ENCODE data around the gene XIAP. TPM values are rescaled to one million over a fixed set of nuclear protein-coding genes. Genes with fewer than 3 reads are reported as not detected.

The XIAP gene
- total and polyA plus RNA-seq, 2 experiments from 2014 or later, result 12.8 to 25.5 TPM

DNA sequence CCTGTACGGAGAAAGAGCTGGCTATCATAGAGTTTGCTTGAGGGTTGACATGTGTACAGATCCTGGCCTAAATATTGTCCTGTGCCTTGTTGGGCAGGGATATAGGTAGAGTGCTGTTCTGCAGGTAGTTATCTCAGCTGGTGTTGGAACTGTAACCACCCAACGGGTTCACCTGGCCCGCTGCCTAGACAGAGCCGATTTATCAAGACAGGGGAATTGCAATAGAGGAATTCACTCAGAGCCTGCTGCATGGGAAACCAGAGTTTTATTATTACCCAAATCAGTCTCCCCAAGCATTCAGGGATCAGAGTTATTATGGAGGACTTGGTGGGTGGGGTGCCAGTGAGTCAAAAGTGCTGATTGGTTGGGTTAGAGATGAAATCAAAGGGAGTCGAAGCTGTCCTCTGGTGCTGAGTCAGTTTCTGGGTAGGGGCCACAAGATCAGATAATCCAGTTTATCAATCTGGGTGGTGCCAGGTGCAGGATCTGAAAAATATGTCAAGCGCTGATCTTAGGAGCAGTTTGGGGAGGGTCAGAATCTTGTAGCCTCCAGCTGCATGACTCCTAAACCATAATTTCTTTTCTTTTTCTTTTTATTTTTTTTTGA is 42.5 kb upstream of the XIAP start (continued):
- TF ChIP-seq, protein P1, sequence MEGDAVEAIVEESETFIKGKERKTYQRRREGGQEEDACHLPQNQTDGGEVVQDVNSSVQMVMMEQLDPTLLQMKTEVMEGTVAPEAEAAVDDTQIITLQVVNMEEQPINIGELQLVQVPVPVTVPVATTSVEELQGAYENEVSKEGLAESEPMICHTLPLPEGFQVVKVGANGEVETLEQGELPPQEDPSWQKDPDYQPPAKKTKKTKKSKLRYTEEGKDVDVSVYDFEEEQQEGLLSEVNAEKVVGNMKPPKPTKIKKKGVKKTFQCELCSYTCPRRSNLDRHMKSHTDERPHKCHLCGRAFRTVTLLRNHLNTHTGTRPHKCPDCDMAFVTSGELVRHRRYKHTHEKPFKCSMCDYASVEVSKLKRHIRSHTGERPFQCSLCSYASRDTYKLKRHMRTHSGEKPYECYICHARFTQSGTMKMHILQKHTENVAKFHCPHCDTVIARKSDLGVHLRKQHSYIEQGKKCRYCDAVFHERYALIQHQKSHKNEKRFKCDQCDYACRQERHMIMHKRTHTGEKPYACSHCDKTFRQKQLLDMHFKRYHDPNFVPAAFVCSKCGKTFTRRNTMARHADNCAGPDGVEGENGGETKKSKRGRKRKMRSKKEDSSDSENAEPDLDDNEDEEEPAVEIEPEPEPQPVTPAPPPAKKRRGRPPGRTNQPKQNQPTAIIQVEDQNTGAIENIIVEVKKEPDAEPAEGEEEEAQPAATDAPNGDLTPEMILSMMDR (conservative IDR thresholded peaks at IDR 0.05; ENCODE audit: low read depth in 2 of 2), result no peak
- no peak for TF ChIP-seq POLR2AphosphoS5 (IDR thresholded peaks at IDR 0.05; ENCODE audit: low read depth)

DNA sequence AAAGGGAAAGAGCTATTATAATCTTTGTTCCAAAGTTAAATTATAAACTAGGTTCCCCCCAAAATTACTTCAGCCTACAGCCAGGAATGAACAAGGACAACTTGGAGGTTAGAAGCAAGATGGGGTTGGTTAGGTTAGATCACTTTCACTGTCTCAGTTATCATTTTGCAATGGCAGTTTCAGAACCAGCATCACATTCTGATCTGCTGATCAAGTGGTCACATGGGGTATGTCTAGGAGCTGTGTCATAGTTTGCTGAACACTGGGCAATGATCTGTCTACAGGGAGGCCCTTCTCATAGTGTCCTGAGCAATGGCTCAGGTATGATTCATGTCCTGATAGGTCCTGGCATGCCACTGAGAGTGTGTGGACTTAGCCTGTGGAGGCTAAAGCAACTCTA is 41.6 kb upstream of the XIAP start:
- Histone ChIP-seq H3K4me1 (ENCODE audit: insufficient read depth) (no peaks in the 10 kb centered on the region), H3K27me3 (ENCODE audit: insufficient read depth) (no peaks in the 10 kb centered on the region), H3K27ac (ENCODE audit: low read depth) (no peak overlapping the region), H3K9me2 (ENCODE audit: insufficient read depth) (no peaks in the 10 kb centered on the region), H3K79me2 (replicated peaks; ENCODE audit: insufficient read depth) (no peaks in the 10 kb centered on the region), H3F3A (replicated peaks; ENCODE audit: low read depth) (no peaks in the 10 kb centered on the region), H3K4me3 (no peak overlapping the region), H3K4me2 (no peak overlapping the region), H2AFZ (no peak overlapping the region), H3K36me3 (ENCODE audit: insufficient read depth) (no peaks in the 10 kb centered on the region), H4K20me1 (replicated peaks; ENCODE audit: insufficient read depth) (no peaks in the 10 kb centered on the region)
- no peak overlapping the region for H3K4me3 Mint-ChIP-seq
- DNase-seq (ENCODE audit: low spot score) (no peak), ATAC-seq (no peak)
- H3K27me3 Mint-ChIP-seq (ENCODE audit: insufficient read depth, low read depth, poor library complexity), result peaks cover 6% of the 10 kb centered on the region
- H3K36me3 Mint-ChIP-seq (ENCODE audit: low read depth), result no peaks in the 10 kb centered on the region
- peaks cover 2% of the 10 kb centered on the region; the same call in 2 of the 3 replicates for H3K4me1 Mint-ChIP-seq
- peaks cover 2% of the 10 kb centered on the region; the same call in 1 of the 3 replicates for H3K9me3 Mint-ChIP-seq
- H3K27ac Mint-ChIP-seq, result no peak overlapping the region
- TF ChIP-seq POLR2AphosphoS5 (IDR thresholded peaks at IDR 0.05; ENCODE audit: low read depth), result no peak
- TF ChIP-seq NANOG (IDR thresholded peaks at IDR 0.05; ENCODE audit: borderline replicate concordance), result no peak
- no peak for TF ChIP-seq CREB1 (CRISPR knock-in tag; IDR thresholded peaks at IDR 0.05; ENCODE audit: low read depth)
- TF ChIP-seq EZH2phosphoT487 (IDR thresholded peaks at IDR 0.05; ENCODE audit: unreplicated experiment), result no peak
- TF ChIP-seq, protein P2, sequence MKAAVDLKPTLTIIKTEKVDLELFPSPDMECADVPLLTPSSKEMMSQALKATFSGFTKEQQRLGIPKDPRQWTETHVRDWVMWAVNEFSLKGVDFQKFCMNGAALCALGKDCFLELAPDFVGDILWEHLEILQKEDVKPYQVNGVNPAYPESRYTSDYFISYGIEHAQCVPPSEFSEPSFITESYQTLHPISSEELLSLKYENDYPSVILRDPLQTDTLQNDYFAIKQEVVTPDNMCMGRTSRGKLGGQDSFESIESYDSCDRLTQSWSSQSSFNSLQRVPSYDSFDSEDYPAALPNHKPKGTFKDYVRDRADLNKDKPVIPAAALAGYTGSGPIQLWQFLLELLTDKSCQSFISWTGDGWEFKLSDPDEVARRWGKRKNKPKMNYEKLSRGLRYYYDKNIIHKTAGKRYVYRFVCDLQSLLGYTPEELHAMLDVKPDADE (IDR thresholded peaks at IDR 0.05), result no peak
- TF ChIP-seq, protein P1 (conservative IDR thresholded peaks at IDR 0.05; ENCODE audit: low read depth in 2 of 2), result no peak
- TF ChIP-seq, protein P3, sequence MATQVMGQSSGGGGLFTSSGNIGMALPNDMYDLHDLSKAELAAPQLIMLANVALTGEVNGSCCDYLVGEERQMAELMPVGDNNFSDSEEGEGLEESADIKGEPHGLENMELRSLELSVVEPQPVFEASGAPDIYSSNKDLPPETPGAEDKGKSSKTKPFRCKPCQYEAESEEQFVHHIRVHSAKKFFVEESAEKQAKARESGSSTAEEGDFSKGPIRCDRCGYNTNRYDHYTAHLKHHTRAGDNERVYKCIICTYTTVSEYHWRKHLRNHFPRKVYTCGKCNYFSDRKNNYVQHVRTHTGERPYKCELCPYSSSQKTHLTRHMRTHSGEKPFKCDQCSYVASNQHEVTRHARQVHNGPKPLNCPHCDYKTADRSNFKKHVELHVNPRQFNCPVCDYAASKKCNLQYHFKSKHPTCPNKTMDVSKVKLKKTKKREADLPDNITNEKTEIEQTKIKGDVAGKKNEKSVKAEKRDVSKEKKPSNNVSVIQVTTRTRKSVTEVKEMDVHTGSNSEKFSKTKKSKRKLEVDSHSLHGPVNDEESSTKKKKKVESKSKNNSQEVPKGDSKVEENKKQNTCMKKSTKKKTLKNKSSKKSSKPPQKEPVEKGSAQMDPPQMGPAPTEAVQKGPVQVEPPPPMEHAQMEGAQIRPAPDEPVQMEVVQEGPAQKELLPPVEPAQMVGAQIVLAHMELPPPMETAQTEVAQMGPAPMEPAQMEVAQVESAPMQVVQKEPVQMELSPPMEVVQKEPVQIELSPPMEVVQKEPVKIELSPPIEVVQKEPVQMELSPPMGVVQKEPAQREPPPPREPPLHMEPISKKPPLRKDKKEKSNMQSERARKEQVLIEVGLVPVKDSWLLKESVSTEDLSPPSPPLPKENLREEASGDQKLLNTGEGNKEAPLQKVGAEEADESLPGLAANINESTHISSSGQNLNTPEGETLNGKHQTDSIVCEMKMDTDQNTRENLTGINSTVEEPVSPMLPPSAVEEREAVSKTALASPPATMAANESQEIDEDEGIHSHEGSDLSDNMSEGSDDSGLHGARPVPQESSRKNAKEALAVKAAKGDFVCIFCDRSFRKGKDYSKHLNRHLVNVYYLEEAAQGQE (IDR thresholded peaks at IDR 0.05; ENCODE audit: unreplicated experiment), result no peak
- TF ChIP-seq EZH2 (IDR thresholded peaks at IDR 0.05; ENCODE audit: low read depth, unreplicated experiment), result no peak
- TF ChIP-seq ZNF114 (CRISPR knock-in tag; IDR thresholded peaks at IDR 0.05), result no peak
- no peak for TF ChIP-seq ZNF331 (CRISPR knock-in tag; IDR thresholded peaks at IDR 0.05; ENCODE audit: low read depth)
